Loucy (cell line): Measurements from ENCODE around the gene MYO10.

Experiments
- EZH2phosphoT487 ChIP-seq: fragments of 200-600 bp; IDR thresholded peaks from 2 replicates; pipeline ENCODE4 v1.6.1; 2018; ENCODE audit warnings: antibody characterized with exemption, mild to moderate bottlenecking, moderate library complexity, borderline replicate concordance
- TF ChIP-seq, protein P1 (sequence below): fragments of 200-600 bp; sonication (generic); conservative IDR thresholded peaks from 2 replicates; pipeline ENCODE4 v1.5.1; 2014; ENCODE audit warnings: mild to moderate bottlenecking, antibody characterized with exemption, low read length

DNA sequence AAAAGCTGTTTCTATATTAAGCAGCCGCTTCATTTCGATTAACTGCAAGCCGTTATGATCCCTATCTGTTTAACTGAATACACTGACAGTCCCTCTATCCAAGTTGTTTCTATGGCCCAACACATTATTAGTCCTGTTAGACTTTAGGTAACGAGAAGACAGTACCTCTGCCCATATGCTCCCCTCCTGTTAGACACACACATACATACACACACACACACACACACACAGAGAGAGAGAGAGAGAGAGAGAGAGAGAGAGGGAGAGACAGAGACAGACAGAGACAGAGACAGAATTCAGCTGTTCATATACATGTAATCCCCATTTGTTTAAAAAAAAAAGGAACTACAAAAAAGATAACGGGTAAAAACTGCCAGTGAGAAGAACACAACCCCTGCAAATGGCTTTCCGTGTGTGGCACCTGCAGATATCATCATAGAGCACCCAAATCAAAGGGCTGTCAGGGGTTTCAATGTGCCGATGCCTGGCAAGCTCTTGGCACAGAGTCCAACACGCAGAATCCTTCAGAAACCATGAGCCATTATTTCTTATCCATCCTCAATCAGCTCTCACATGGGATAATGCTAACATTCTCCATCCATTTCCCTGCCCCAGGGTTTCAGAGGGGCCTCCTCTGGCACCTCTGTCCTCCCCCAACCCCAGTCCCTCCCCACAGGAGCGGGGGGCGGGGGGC, 144.0 kb downstream of the MYO10 start:
- TF ChIP-seq, protein P1, sequence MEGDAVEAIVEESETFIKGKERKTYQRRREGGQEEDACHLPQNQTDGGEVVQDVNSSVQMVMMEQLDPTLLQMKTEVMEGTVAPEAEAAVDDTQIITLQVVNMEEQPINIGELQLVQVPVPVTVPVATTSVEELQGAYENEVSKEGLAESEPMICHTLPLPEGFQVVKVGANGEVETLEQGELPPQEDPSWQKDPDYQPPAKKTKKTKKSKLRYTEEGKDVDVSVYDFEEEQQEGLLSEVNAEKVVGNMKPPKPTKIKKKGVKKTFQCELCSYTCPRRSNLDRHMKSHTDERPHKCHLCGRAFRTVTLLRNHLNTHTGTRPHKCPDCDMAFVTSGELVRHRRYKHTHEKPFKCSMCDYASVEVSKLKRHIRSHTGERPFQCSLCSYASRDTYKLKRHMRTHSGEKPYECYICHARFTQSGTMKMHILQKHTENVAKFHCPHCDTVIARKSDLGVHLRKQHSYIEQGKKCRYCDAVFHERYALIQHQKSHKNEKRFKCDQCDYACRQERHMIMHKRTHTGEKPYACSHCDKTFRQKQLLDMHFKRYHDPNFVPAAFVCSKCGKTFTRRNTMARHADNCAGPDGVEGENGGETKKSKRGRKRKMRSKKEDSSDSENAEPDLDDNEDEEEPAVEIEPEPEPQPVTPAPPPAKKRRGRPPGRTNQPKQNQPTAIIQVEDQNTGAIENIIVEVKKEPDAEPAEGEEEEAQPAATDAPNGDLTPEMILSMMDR, result no peak
- no peak for TF ChIP-seq EZH2phosphoT487
